ENCODE results near the gene HELQ.

DNA sequence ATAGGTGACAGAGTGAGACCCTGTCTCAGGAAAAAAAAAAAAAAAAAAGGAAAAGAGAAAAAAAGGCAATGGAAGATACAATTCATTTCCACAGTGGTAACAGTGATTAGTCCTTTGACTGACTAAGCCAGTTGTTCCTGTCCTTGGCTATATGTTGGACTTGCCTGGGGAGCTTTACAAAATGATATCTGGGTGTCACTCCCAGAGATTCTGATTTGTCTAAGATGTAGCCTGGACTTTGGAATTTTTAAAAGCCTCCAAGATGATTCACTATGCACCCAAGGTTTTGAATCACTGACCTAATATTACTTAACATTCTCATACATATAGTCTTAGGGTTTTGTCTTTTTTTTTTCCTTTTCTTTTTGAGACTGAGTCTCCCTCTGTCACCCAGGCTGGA lies 16.9 kb downstream of the HELQ start:
- no peak for TF ChIP-seq EZH2 (IDR thresholded peaks at IDR 0.05)
- TF ChIP-seq POLR2AphosphoS5 (IDR thresholded peaks at IDR 0.05; ENCODE audit: borderline replicate concordance, low read depth, low read length): no peak
- no peak for TF ChIP-seq FOXP2 (optimal IDR thresholded peaks at IDR 0.05; ENCODE audit: control extremely low read depth, extremely low read length, insufficient read depth)

All from SK-N-MC (cell line).